ENCODE results near the gene OTUB1.

DNA sequence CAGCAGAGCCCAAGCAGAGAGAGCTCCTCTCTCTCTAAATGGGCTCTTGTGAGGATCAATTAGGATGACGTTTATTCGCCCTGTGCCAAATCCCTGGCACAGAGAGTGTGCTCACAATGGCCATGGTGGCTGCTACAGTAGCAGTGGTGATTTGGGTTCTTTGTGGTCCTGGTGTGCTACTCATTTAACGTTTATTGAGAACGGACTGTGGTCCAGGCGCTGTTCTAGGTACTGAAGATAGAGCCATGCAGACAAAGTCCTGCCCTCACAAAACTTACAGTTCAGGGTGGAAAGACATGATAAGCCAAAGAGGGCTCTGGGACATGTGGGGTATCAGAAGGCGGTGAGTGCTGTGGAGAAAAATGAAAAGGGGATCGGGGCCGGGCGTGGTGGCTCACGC is 5.3 kb downstream of the OTUB1 start:
- TF ChIP-seq, protein P1, sequence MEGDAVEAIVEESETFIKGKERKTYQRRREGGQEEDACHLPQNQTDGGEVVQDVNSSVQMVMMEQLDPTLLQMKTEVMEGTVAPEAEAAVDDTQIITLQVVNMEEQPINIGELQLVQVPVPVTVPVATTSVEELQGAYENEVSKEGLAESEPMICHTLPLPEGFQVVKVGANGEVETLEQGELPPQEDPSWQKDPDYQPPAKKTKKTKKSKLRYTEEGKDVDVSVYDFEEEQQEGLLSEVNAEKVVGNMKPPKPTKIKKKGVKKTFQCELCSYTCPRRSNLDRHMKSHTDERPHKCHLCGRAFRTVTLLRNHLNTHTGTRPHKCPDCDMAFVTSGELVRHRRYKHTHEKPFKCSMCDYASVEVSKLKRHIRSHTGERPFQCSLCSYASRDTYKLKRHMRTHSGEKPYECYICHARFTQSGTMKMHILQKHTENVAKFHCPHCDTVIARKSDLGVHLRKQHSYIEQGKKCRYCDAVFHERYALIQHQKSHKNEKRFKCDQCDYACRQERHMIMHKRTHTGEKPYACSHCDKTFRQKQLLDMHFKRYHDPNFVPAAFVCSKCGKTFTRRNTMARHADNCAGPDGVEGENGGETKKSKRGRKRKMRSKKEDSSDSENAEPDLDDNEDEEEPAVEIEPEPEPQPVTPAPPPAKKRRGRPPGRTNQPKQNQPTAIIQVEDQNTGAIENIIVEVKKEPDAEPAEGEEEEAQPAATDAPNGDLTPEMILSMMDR (IDR thresholded peaks at IDR 0.05): no peak
- TF ChIP-seq POLR2A (IDR thresholded peaks at IDR 0.05; ENCODE audit: low read depth): no peak

Measured in esophagus muscularis mucosa (tissue), 3 donors.